Measurements from ENCODE around the gene TTC16.
"Not testable (repeated sequence)": the region's sequence is repeated elsewhere in the genome, so short reads cannot be mapped to it uniquely, and the experiment has no call there.

The TTC16 gene

DNA sequence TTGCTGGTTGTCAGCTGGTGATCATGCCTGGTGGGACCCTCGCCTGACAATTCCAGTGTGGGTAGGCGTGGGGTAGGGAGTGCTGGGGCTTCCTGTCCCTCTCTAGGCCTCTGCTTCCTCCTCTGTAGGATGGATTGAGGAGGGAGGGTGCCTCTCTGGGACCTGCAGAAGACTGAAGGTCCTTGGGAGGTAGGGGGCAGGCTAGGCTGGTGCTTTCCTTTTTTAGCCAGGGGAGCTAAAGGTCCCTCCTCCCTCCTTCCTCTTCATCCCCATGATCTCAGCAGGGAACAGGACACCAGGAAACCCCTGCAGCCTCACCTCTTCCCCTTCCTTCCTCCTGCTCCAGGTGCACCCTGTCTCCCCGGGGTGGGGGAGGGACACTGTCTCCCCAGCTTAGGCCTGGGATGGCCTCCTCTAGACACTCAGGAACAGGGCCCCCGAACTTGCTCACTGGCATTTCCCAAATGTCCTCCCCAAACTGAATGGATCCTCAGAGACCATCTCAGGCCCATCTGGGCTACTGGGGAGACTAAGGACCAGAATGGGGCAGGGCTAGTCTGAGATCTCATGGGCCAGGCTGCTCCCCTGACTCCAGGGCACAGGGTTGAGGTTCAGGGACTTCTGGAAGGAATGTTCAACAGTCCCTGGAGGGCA, 54.2 kb downstream of the TTC16 start:
- no peak for DNase-seq

DNA sequence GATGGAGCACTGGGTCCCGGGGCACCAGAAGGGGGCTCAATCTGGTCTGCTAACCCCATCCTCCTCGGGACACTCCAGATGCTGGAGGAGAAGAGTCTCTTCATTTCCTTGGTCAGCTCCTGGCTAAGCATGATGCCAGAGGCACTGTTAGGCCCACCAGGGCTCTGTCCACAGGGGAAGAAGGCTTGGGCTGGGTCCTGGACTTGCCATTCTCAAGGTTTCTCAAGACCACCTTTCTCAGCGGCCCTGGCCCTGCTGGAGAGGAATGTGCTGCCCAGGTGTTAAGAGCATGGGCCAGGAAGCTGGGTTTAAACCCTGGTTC, 54.7 kb downstream of the TTC16 start:
- no peak for DNase-seq

DNA sequence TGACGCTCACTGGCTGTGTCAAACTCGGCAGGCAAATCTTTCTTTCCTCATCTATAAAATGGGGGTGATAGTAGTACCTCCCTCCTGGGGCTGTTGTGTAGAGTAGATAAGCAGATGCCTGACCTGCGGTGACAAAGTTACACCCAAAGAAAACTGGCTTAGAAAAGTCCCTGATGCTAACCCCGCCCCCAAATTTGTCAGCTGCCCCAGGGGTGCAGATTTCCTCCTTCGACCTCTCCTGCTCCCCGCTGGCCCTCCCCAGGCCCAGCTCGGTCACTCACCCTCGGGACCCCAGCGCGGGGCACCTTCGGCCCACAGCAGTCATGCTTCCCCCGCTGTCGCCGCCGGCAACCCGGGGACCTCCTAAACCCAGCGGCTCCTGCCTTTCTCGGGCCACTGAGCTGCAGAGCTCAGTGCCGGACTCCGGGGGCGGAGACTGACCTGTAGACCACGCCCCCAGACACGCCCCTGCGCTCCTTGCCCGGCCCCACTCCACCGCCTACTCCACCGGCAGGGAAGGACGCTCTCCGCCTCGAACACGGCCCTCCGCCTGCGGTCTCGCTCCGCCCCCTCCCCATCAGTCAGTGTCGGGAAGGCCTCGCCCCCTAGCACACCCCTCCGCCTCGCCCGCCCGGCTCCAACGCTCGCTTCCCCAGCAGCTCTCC, 55.2 kb downstream of the TTC16 start:
- DNase-seq = peak; percentile 98

DNA sequence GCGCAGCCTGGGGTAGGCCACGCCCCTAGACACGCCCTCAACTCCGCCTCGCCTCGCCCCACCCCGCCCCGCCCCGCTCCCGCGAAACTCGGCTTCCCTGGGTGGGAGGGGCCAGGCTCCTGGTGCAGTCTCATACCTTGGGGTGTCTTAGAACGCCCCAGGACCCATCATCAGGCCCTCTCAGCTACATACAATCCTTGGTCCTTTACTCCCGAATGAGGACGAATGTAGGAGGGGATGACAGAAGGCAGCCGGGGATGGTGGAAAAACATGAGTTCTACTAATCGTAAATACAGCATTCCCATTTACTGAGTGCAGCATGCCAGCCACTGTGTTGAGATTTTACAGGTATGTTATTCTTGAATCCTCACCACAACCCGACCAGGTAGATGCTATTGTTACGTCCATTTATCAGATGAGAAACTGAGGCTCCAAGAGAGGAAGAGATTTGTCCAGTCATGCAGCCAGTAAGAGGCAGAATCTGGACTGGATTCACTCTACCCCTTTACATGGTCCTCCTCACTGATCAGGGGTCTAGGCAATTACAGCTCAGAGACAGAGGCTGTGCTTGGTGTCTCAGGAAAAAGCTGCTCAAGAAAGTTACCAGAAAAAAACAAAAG, 55.8 kb downstream of the TTC16 start:
- no peak for DNase-seq

DNA sequence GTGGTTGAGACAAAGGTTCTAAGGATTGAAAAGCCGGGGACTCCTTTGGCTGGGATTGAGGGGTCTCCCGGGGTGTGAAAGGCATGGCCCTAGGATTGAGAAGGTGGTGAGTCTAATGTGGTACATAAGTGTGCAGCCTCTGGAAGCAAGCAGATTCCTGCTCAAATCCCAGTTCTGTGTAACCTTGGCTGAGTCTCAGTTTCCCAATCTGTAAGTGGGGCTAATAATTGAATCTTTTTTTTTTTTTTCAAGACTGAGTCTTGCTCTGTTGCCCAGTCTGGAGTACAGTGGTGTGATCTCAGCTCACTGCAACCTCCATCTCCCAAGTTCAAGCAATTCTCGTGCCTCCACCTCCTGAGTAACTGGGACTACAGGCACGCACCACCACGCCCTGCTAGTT, 56.7 kb downstream of the TTC16 start:
- no peak for DNase-seq

DNA sequence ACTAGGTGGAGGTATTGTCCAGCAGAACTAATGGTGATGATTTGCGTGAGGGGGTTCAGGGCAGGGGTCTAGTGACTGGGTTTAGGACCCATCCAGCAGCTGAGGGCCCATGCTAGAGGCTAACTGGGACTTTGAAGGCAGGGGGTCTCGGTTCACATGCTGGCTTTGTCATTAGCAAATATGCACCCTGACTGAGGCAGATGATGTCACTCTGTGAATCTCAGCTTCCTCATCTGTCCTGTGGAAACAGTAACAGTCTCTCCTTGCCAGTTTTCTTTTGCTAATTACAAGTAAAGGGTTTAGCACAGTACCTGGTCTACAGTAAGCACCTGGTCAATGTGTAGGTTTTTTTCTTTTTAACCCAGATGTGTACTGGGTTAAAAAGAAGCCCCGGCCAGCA, 57.4 kb downstream of the TTC16 start:
- DNase-seq = no peak

DNA sequence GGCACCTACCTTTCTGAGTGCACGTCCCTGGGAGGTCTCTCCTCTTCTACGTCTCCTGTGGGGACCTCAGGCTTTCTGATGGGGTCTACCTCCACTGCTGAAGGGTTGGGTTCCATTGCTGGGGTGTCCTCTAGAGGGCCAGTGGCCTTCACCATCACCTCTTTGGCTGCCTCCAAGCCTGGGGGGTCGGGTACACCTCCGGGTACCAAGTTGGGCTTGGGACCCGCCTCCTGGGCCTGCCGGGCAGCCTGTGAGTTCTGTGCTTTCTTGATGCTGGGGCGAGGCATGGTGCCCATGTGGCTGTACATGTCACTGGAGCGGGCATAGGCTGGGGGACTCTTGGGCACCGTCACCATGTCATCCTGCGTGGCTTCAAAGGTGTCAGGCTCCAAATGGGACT, 58.1 kb downstream of the TTC16 start:
- DNase-seq = no peak

DNA sequence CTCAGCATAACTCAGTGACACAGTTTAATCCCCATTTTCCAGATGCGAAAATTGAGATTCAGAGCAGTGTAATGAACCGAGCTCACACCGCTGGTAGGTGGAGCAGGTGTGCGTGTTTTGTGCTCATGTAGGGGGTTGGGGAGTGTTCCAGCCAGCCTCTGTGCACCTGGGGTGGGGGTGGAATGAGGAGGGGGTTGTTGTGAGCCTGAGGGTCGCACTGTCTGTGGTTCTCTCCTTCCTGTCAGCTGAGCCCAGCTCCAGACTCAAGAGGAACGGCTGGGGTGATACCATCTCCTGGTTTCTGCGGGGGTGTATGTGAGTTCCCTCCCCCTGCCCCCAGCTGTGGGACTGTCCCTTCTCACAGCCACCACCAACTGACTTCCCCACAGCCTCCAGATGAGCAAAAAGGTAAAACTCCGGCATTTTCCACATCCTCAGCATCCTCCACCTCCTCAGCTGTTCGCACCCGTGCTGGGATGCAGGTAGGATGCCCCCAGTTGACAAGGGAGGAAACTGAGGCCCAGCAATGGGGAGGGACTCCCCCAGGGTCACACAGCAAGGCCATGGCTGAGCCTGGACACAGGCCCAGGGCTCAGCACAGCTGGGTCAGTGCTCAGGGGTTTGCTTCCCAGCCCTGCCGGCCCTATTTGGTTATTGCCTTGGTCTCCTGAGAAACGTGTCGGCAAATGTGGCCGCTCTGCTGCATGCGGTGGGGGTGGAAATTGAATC, 60.5 kb downstream of the TTC16 start:
- no peak for DNase-seq

DNA sequence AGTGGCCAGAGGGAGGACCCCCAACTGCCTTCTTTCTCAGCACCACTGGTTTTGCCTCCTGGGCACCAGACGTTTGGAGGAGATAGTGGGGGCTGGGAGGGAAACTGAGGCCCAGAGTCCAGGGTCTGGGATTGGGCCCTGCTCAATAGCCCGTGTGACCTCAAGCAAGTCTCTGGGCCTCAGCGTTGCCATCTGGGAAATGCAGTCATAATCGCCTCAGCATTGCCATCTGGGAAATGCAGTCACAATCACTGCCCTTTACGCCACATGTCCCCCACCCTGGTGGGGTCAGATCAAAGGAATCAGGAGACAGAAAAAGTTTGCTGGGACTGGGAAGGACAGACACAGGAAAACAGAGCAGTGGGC, 61.0 kb downstream of the TTC16 start:
- no peak for DNase-seq

DNA sequence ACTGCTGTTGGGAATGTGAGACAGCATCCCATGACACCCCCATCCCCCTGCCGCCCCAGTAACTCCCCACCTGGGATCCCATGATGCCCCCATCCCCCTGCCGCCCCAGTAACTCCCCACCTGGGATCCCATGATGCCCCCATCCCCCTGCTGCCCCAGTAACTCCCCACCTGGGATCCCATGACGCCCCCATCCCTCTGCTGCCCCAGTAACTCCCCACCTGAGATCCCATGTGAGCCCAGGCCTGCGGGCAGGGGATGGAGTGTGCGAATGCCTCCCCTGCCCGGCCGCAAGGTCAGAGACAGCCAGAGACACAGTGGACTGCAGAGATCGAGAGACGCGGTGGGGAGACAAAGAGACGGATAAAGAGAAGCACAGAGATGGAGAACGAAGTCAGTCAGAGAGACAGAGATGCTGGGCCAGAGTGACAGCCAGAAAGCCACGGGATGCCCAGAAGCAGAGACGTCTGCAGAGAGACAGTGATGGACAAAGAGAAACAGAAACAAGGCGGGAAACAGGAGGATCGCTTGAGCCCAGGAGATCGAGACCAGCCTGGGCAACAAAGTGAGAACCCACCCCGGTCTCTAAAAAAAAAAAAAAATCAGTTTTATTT, 61.6 kb downstream of the TTC16 start:
- DNase-seq = no peak

DNA sequence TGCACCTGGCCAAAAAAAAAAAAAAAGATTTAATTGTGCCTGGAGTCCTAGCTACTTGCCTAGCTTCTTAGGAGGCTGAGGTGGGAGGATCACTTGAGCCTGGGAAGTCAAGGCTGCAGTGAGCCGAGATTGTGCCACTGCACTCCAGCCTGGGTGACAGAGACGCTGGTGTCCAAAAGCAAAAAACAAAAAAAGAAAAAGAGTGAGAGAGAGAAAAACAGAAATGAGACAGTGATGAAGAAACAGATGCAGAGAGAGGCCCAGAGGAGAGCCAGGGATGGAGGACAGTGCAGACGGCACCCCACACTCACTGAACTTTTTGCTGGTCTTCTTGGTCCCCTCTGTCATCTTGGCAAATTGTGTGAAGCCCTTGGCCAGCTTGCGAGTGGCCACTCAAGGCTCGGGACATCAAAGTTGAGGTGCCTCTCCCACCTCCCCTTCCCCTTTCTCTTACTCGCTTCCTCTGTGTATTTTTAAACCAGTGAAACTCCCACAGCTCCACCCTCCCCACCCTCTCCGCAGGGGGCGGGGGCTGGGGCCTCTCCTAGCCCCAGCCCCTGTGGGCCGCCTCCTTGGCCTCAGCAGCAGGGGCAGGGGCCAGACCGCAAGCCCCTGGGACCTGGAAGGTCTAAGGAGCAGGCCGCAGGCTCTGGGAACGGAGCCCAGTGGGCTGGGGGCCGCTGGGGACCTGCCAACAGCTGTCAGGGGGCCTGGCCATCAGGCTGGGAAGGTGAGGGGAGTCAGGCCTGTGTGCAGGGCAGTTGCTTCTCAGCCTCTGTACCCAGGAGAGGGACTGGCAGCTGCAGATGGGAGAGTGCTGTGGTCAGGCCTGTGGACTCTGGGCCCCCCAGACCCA, 62.6 kb downstream of the TTC16 start, which contains the start of gene SH2D3C:
TSS of gene SH2D3C (minus strand) at position 387 of the 856 bp plus-strand sequence. CDS start at position 348, 39 bp downstream.
- no peak for DNase-seq

DNA sequence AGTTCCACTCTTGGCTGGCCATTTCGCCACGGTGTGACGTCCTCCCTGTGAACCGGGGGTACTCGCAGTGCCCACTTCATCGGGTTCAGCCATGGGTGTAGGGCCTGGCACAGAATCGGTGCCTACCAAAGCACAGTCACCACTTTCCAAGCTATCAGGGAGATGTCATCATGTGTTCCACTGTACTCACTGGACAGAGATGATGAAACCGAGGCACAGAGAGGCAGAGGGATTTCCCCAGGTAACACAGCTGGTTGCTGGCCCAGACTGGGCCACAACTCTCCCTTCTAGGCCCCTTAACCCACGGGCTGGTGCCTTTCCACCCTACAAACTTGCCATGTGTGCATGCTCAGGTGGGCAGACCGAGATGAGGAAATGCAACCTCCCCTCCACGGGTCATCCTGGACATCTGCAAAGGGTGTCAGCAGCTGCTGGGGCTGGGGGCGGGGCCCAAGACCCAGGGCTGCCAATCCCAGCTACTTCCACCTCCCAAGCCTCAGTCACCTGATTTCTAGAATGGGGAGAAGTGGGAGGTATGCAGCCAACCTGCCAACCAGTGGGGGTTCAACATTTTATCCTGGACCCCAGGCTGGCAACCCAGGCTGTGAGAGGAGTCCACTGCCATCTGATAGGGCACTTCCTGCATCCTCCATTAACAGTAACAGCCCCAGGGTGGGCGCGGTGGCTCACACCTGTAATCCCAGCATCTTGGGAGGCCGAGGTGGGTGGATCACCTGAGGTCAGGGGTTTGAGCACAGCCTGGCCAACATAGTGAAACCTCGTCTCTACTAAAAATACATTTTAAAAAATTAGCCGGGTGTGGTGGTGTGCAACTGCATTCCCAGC, 63.5 kb downstream of the TTC16 start:
- DNase-seq = no peak

DNA sequence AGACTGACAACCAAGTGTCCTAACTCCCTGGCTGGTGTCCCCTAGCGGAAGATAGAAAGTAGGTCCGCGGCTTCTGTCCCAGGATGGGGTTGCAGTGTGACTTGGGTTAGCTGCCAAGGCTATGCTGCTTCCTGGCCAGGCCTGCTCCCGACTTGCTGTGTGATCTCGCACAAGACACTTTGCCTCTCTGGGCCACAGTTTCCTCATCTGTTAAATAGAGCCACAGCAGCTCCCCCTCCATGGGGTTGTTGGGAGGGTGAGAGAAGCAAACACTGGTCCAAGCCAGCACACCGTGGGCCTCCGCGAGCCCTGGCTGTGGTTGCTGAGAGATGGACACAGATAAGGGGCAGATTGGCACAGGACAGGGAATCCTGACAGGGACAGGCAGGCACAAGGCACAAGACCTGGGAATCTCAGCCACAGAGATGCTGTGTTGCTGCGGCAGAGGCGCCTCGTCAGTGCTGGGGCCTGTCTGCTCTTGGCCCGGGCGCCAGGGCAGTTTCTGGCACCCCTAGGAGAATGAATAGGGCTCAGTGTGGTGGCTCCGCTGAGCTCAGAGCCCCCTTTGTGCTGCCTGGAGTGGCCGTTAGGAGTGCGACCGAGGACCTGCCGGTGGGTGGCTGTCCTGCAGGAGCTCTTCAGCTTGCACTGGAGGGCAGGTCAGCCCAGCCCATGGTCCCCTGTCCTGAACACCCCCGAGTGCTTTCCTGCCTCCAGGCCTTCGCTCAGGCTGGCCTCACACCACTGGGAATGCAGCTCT, 64.4 kb downstream of the TTC16 start:
- no peak for DNase-seq

DNA sequence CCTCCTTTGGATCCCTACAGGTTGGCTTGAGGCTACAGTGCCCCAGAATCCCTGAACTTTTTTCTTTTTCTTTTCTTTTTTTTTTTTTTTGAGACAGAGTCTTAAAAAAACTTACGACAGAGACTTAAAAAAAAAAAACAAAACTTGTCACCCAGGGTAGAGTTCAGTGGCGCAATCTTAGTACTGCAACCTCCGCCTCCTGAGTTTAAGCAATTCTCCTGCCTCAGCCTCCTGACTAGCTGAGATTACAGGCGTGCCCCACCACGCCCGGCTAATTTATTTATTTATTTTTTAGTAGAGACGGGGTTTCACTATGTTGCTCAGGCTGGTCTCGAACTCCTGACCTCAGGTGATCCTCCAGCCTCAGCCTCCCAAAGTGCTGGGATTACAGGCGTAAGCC, 65.0 kb downstream of the TTC16 start:
- DNase-seq = not testable (repeated sequence)

Data from fibroblast of skin of scalp (primary cell).